PC-9 (cell line): Measurements from ENCODE around the gene GBX2. TPM values are rescaled to one million over a fixed set of nuclear protein-coding genes. Genes with fewer than 3 reads are reported as not detected.

ENCODE experiments used
- BruUV-seq: library from RNA; stranded (reverse); fragments of 400-500 nt; replicated peaks from 2 replicates; lab custom pipeline; 2021; lab: Mats Ljungman, UMichigan
- CTCF ChIA-PET: fragments of 300-600 bp; sonication (Branson Sonifier 250); formaldehyde crosslinking; loops from one replicate; lab custom pipeline; 2022; ENCODE audit warnings: antibody characterized with exemption; lab: Charles Lee
- POLR2A ChIA-PET: fragments of 300-600 bp; sonication (Branson Sonifier 250); formaldehyde crosslinking; loops from one replicate; lab custom pipeline; 2022; ENCODE audit warnings: antibody characterized with exemption; ENCODE audit not compliant: unreplicated experiment; lab: Charles Lee
- DNase-seq, 2 experiments: peaks; one replicate each; pipeline versions ENCODE4 v3.0.0 to v3.0.0-alpha.2; 2015 to 2022; ENCODE audit warnings: mixed read lengths in 1 of 2
- H2AFZ ChIP-seq: fragments of 200-600 bp; sonication (generic); 2 replicates; pipeline ENCODE4 v1.8.1; 2017; ENCODE audit warnings: antibody characterized with exemption
- H3F3A ChIP-seq: fragments of 200-600 bp; sonication (generic); 2 replicates; pipeline ENCODE4 v1.8.1; 2017; ENCODE audit warnings: antibody characterized with exemption, mild to moderate bottlenecking, low read depth; ENCODE audit not compliant: insufficient read depth
- H3K27ac ChIP-seq: fragments of 200-600 bp; sonication (generic); 2 replicates; pipeline ENCODE4 v1.6.1; 2016; ENCODE audit warnings: mixed run types
- H3K27me3 ChIP-seq: fragments of 200-600 bp; sonication (generic); 2 replicates; pipeline ENCODE4 v1.6.1; 2016; ENCODE audit warnings: low read depth, mixed run types; ENCODE audit not compliant: insufficient read depth
- H3K36me3 ChIP-seq: fragments of 200-600 bp; sonication (generic); 2 replicates; pipeline ENCODE4 v1.6.1; 2016; ENCODE audit warnings: low read depth, mixed run types
- H3K4me1 ChIP-seq: fragments of 200-600 bp; sonication (generic); replicated peaks from 2 replicates; pipeline ENCODE4 v1.6.1; 2016; ENCODE audit warnings: mixed run types; ENCODE audit not compliant: insufficient read depth
- H3K4me2 ChIP-seq: fragments of 200-600 bp; sonication (generic); 2 replicates; pipeline ENCODE4 v1.6.1; 2017; ENCODE audit warnings: mixed run types
- H3K4me3 ChIP-seq: fragments of 200-600 bp; sonication (generic); 2 replicates; pipeline ENCODE4 v1.6.1; 2016; ENCODE audit warnings: mixed run types
- H3K79me2 ChIP-seq: fragments of 200-600 bp; sonication (generic); 2 replicates; pipeline ENCODE4 v1.6.1; 2017; ENCODE audit warnings: low read depth, mixed run types
- H3K9me2 ChIP-seq: fragments of 200-600 bp; sonication (generic); 2 replicates; pipeline ENCODE4 v1.8.1; 2017; ENCODE audit warnings: mild to moderate bottlenecking; ENCODE audit not compliant: insufficient read depth
- H3K9me3 ChIP-seq: fragments of 200-600 bp; sonication (generic); 2 replicates; pipeline ENCODE4 v1.8.1; 2016; ENCODE audit warnings: low read depth; ENCODE audit not compliant: insufficient read depth
- H4K20me1 ChIP-seq: fragments of 200-600 bp; sonication (generic); 2 replicates; pipeline ENCODE4 v1.8.1; 2017; ENCODE audit not compliant: insufficient read depth
- CTCF ChIP-seq: fragments of 200-600 bp; sonication (generic); conservative IDR thresholded peaks from 2 replicates; pipeline ENCODE4 v1.6.1; 2017; ENCODE audit warnings: mixed run types, antibody characterized with exemption, mild to moderate bottlenecking, moderate library complexity
- EZH2 ChIP-seq: fragments of 200-600 bp; sonication (generic); IDR thresholded peaks from 2 replicates; pipeline ENCODE4 v1.8.0; 2017; ENCODE audit warnings: antibody characterized with exemption, low read depth
- intact Hi-C: fragments of 100-400 bp; cut with micrococcal nuclease; formaldehyde crosslinking; loops from one replicate; pipeline ENCODE4 v1.10.0; 2022; ENCODE audit not compliant: unreplicated experiment
- total RNA-seq: library from RNA; stranded (reverse); gene quantifications from 2 replicates; pipeline ENCODE4 v1.2.3, GENCODE V29; 2021

Gene GBX2
- total RNA-seq, 1 experiment from 2014 or later = not detected

GRCh38 chr2:236162882-236163470 is 5.2 kb downstream of the GBX2 start:
- peaks cover 4% of the 10 kb centered on the region; the same call in 1 of the 2 replicates for H3F3A ChIP-seq
- H3K9me2 ChIP-seq = no peaks in the 10 kb centered on the region
- H3K27me3 ChIP-seq = no peaks in the 10 kb centered on the region
- no peaks in the 10 kb centered on the region; the same call in 1 of the 2 replicates for H4K20me1 ChIP-seq
- BruUV-seq = no TSS peak
- H3K36me3 ChIP-seq = no peaks in the 10 kb centered on the region
- no peak for DNase-seq
- intact Hi-C loops = no loop called here
- POLR2A ChIA-PET = no interaction called here
- H3K79me2 ChIP-seq = no peaks in the 10 kb centered on the region
- no peak overlapping the region for H3K4me2 ChIP-seq
- no peak overlapping the region for H3K27ac ChIP-seq
- no peak overlapping the region for H2AFZ ChIP-seq
- CTCF ChIA-PET = no interaction called here
- no peak overlapping the region for H3K4me3 ChIP-seq
- TF ChIP-seq CTCF (no peak), EZH2 (no peak)
- H3K4me1 ChIP-seq = no peaks in the 10 kb centered on the region
- no peaks in the 10 kb centered on the region for H3K9me3 ChIP-seq

GRCh38 chr2:236162031-236162845 is 5.9 kb downstream of the GBX2 start:
- ChIA-PET CTCF (no interaction called here), POLR2A (no interaction called here)
- no peaks in the 10 kb centered on the region for H3K36me3 ChIP-seq
- H3K4me2 ChIP-seq = no peak overlapping the region
- no peak overlapping the region for H3K27ac ChIP-seq
- TF ChIP-seq EZH2 = no peak
- no peak for TF ChIP-seq CTCF
- intact Hi-C loops = no loop called here
- H3K79me2 ChIP-seq = no peaks in the 10 kb centered on the region
- no peaks in the 10 kb centered on the region; the same call in 1 of the 2 replicates for H4K20me1 ChIP-seq
- no peak overlapping the region for H3K4me3 ChIP-seq
- no peaks in the 10 kb centered on the region for H3K4me1 ChIP-seq
- H3K9me3 ChIP-seq = no peaks in the 10 kb centered on the region
- no peaks in the 10 kb centered on the region for H3K27me3 ChIP-seq
- H2AFZ ChIP-seq = no peak overlapping the region
- H3K9me2 ChIP-seq = no peaks in the 10 kb centered on the region
- H3F3A ChIP-seq = peaks cover 4% of the 10 kb centered on the region; the same call in 1 of the 2 replicates
- BruUV-seq = no TSS peak
- no peak for DNase-seq

GRCh38 chr2:236161531-236161930 is 6.7 kb downstream of the GBX2 start:
- ChIA-PET POLR2A (no interaction called here), CTCF (no interaction called here)
- no peak for DNase-seq
- no TSS peak for BruUV-seq
- H3K27ac ChIP-seq = no peak overlapping the region
- no peak for TF ChIP-seq EZH2
- TF ChIP-seq CTCF = no peak
- no peaks in the 10 kb centered on the region for H3K9me3 ChIP-seq
- H3K4me1 ChIP-seq = no peaks in the 10 kb centered on the region
- no peaks in the 10 kb centered on the region for H3K27me3 ChIP-seq
- no peak overlapping the region for H3K4me2 ChIP-seq
- no peaks in the 10 kb centered on the region; the same call in 1 of the 2 replicates for H4K20me1 ChIP-seq
- no peak overlapping the region for H2AFZ ChIP-seq
- no peaks in the 10 kb centered on the region for H3K9me2 ChIP-seq
- no peaks in the 10 kb centered on the region for H3K79me2 ChIP-seq
- H3F3A ChIP-seq = peaks cover 4% of the 10 kb centered on the region; the same call in 1 of the 2 replicates
- H3K36me3 ChIP-seq = no peaks in the 10 kb centered on the region
- intact Hi-C loops = no loop called here
- H3K4me3 ChIP-seq = no peak overlapping the region
